HuH-7.5 (cell line): Measurements from ENCODE around the gene THRA.
"Not testable (repeated sequence)": the region's sequence is repeated elsewhere in the genome, so short reads cannot be mapped to it uniquely, and the experiment has no call there.

Experiments
- DNase-seq: peaks from one replicate; pipeline ENCODE4 v3.0.0; 2011; ENCODE audit warnings: low spot score

THRA gene

DNA sequence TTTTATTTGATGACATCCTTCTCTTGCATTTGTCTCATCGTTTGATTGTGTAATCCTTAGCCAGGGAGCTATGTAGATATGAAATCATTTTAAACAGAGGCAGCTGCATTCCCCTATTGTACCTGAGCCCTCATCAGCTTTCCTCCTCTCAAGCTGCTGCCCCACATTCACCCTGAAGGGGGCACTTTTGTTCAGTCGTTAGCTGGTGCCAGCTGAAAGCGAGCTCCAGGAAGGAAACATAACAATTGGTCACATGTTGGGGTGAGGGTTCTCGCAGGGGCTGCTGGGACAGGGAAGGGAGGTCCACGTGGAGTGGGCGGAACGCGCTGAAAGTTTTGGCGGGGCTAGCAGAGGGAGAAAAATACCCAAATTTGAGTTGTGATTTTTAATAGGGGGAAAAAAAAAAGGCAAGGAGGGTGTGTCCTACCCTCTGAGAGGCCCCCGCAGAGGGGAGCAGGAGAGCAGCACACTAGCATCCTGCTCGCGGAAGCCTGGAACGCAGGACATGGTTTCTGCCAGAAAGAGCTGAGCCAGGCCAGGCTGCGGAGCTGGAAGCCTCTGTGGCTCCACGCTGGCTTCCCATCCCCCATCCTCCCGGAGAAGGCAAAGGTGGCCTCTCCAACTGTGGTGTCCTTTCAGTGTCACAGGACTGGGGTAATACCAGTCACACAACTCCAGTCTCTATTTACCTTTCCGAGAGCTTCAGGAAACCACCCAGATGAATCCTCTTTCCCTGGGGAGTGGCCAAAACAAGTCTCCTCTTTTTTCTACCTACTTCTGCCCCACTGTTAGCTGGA is 50.5 kb downstream of the THRA start:
- peak; percentile 96 for DNase-seq

GRCh38 chr17:40113907-40114245 is 51.1 kb downstream of the THRA start:
- DNase-seq = no peak

DNA sequence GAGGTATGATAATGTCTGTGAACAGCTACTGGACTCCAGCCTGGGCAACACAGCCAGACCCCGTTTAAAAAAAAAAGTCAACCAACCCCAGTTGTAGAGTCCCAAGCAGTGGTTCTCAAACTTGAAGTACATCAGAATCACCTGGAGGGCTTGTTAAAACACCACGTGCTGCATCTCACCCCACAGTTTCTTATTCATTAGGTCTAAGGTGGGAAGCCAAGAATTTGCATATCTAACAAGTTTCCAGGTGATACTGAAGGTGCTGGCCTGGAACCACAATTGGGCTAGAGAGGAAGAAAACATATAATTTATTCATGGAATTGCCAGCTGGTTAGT is 52.3 kb downstream of the THRA start:
- DNase-seq = no peak

- DNase-seq = peak; percentile 88
Observed at GRCh38 chr17:40121181-40122135, 58.7 kb downstream of the THRA start, which contains the start of gene MSL1. MSL1 (plus strand) TSS chr17:40121971; CDS start chr17:40122613, 642 bp downstream.

DNA sequence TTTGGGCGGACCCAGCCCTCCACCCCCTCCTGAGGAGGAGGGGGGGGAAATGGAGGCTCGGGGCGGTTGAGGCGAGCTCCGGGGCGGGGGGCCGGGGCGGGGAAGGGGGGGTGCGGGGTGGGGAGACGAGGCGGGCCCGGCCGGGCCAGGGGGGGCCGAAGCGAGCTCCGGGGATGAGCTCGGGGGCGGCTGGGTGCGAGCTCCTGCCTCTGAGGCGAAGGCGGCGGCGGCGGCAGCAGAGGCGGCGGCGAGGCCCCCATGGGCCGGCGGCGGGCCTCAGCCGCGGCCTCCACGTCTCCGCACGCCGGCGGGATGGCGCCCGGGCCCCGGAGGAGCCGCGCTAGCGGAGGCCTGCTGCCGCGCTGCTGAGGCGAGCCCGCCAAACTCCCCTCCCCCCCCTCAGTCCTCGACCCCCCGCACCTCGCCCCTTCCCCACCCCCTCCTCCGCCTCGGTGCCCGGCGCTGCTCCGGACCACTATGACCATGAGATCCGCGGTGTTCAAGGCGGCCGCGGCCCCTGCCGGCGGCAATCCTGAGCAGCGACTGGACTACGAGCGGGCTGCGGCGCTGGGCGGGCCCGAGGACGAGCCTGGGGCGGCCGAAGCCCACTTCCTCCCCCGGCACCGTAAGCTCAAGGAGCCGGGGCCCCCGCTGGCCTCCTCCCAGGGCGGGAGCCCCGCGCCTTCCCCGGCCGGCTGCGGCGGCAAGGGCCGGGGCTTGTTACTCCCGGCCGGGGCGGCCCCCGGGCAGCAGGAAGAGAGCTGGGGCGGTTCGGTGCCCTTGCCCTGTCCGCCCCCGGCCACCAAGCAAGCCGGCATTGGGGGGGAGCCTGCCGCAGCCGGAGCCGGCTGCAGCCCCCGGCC is 59.6 kb downstream of the THRA start:
- no peak for DNase-seq

- no peak for DNase-seq
Observed at GRCh38 chr17:40122999-40123810, 60.4 kb downstream of the THRA start.

GRCh38 chr17:40123811-40124114 is 61.0 kb downstream of the THRA start:
- no peak for DNase-seq

DNA sequence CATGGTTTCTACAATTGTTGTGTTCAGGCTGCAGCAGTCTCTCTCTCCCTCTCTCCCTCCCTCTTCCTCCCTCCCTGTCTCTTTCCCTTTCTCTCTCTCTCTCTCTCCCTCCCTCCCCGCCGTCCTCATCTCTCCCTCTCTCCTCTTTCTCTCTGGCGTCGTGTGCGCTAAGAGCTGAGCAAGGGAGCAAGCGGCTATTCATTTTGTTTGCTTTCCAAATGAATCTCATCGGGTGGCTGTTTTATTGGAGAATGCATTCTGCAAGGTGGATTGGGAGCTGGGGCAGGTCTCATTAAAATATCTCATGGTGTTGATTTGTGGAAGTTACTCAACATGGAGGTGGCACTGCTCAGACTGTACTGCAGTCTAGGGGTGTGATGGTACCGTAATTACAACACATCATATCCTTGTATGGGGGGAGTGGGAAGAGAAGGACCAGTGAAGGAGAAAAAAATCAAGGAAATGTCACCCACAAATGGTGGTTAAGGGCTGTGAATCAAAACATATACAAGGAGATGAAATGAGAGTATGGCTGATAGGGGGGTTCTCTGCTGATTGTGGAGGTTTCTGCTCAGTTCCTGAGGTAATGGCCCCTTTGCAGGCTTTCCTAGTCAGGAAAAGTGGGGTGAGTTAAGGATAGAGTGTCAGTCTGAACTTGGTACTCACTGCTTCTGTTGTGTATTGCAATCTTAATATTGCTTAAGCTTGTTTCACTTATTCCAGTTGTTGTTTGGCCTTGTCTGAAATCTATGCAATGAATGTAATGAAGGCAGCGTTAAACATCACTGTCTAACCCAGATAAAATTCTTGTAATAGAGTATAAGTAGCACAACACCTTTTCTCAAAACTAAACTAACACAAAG is 61.7 kb downstream of the THRA start:
- no peak for DNase-seq

GRCh38 chr17:40129498-40129897 is 66.7 kb downstream of the THRA start:
- DNase-seq = no peak

DNA sequence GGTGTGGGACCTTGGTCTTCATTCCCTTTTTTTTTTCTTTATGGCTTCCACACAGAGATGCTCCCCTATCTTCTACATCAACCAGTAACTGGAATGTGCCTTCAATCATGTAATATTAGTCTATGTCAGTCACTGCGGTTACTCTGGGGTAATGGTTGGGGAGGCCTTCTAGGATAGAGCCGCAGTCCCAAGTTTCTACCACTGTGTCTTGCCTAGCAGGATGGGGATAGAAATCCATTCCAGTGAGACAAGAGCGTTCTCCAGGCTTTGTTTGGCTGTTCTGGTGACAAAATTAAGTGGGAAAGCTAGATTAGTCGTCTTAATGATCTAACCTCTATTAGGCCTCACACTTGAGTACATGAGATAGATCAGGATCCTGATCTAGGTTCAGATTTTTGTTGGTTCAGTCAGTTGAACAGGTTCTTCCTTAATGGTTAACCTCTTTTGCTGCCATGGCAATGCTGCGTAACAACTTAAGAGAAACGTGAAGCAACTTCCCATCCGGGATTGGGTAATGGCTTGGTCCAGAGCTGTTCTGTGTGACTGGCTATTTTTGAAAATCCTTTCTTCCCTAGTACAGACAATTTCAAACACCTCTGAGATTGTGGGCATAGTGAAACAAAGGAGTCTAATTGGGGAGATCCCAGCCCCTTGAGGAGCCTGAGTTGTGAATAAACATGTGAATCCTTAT is 67.7 kb downstream of the THRA start:
- no peak for DNase-seq

GRCh38 chr17:40134184-40134583 is 71.4 kb downstream of the THRA start:
- no peak for DNase-seq

- no peak for DNase-seq
Observed at GRCh38 chr17:40135817-40136216, 73.1 kb downstream of the THRA start.

- DNase-seq = no peak
Observed at GRCh38 chr17:40139566-40140058, 76.8 kb downstream of the THRA start.

DNA sequence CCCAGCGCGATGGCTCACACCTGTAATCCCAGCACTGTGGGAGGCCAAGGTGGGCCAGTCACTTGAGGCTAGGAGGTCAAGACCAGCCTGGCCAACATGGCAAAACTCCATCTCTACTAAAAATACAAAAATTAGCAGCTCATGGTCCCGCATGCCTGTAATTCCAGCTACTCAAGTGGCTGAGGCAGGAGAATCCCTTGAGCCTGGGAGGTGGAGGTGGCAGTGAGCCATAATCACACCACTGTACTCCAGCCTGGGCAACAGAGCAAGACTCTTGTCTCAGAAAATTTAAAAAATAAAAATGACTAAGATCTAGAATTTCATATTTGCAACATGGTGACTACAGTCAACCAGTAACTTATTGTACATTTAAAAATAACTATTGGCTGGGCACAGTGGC is 80.4 kb downstream of the THRA start:
- DNase-seq = not testable (repeated sequence)
